ENCODE data around the gene SEMA5B. TPM values are rescaled to one million over a fixed set of nuclear protein-coding genes. Genes with fewer than 3 reads are reported as not detected.

The SEMA5B gene
- total and polyA plus RNA-seq, 2 of the 4 experiments (the other 2 are of a cell fraction): not detected

DNA sequence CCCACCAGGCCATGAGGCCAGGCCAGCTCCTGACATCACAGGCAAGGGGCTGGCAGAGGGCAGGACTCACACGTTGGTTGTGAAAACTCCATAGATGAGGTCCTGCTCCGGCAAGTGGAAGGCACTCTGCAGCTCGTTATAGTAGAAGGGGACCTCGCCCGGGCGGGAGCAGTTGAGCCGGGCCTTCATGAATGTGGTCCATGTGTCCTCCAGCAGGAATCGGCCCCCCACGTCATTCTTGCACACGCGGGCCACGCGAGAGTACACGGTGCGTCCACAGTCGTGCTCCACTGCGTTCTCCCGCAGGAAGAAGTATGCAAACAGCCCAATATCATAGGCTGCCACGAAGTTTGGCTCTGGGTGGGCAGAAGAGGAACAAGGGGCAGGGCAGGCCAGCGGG is 101.2 kb downstream of the SEMA5B start:
- H3K4me3 ChIP-seq (ENCODE audit: insufficient read depth, low read depth, low read length): no peak overlapping the region

More for the DNA sequence above, 101.2 kb downstream of the SEMA5B start:
- Histone ChIP-seq H3K27me3 (ENCODE audit: control insufficient read depth, insufficient read depth, low read length) (peaks cover 64% of the 10 kb centered on the region), H3K9ac (ENCODE audit: low read depth, low read length) (no peak overlapping the region), H2AFZ (replicated peaks; ENCODE audit: low read length, poor library complexity) (no peak overlapping the region), H3K23ac (ENCODE audit: low read depth, low read length) (no peak overlapping the region), H3K56ac (ENCODE audit: extremely low read depth, insufficient read depth, low read length) (no peak overlapping the region), H4K91ac (ENCODE audit: insufficient read depth, low read depth, low read length) (no peak overlapping the region), H3K79me1 (ENCODE audit: low read depth in 1 of 2, low read length in 2 of 2) (no peaks in the 10 kb centered on the region), H2AK5ac (ENCODE audit: low read depth, low read length) (no peak overlapping the region), H3K4me2 (ENCODE audit: low read depth, low read length) (no peak overlapping the region), H3K14ac (replicated peaks; ENCODE audit: low read depth, low read length) (no peak overlapping the region), H3K9me3 (ENCODE audit: control insufficient read depth, insufficient read depth, low read length) (no peaks in the 10 kb centered on the region), H3K27ac (ENCODE audit: insufficient read depth, low read length) (no peak overlapping the region), H4K20me1 (ENCODE audit: insufficient read depth, low read length) (no peaks in the 10 kb centered on the region), H3K18ac (ENCODE audit: low read depth, low read length) (no peak overlapping the region), H3K4me1 (ENCODE audit: control insufficient read depth, insufficient read depth, low read length) (no peaks in the 10 kb centered on the region), H2BK120ac (ENCODE audit: low read depth, low read length) (no peak overlapping the region), H3K4ac (ENCODE audit: low read depth, low read length) (no peak overlapping the region), H3K36me3 (ENCODE audit: control insufficient read depth, insufficient read depth, low read length) (no peaks in the 10 kb centered on the region), H4K8ac (ENCODE audit: low read depth in 2 of 2, low read length in 2 of 2) (no peak overlapping the region), H2BK15ac (ENCODE audit: low read depth, low read length) (no peak overlapping the region), H4K5ac (ENCODE audit: low read depth, low read length) (no peak overlapping the region), H2AK9ac (replicated peaks; ENCODE audit: low read depth, low read length, poor library complexity) (no peak overlapping the region), H3K9me1 (ENCODE audit: insufficient read depth, low read length) (no peaks in the 10 kb centered on the region), H2BK5ac (ENCODE audit: low read depth, low read length, poor library complexity, severe bottlenecking) (no peak overlapping the region), H2BK20ac (ENCODE audit: low read depth, low read length) (no peak overlapping the region)
- DNase-seq (no peak), ATAC-seq (ENCODE audit: low read depth) (no peak)
- dilution Hi-C loops (cut with HindIII; ENCODE audit: low sequenced_read_pairs, unreplicated experiment) (no loop called here), in situ Hi-C loops (cut with MboI; ENCODE audit: low sequenced_read_pairs) (no loop called here), intact Hi-C loops (cut with micrococcal nuclease) (no loop called here)
- ChIA-PET CTCF (no interaction called here), POLR2A (ENCODE audit: unreplicated experiment) (no interaction called here)
- WGBS, 2 experiments (ENCODE audit: extremely low coverage in 2 of 2, insufficient read length in 1 of 2): 96% methylated on average over 10 of the region's 20 CpGs; no CpG with 5 or more reads in 1 of the 2 experiments
- BruUV-seq (replicated peaks): no TSS peak
- TF ChIP-seq SMC3 (IDR thresholded peaks at IDR 0.05; ENCODE audit: low read depth, low read length): no peak
- TF ChIP-seq, protein P1, sequence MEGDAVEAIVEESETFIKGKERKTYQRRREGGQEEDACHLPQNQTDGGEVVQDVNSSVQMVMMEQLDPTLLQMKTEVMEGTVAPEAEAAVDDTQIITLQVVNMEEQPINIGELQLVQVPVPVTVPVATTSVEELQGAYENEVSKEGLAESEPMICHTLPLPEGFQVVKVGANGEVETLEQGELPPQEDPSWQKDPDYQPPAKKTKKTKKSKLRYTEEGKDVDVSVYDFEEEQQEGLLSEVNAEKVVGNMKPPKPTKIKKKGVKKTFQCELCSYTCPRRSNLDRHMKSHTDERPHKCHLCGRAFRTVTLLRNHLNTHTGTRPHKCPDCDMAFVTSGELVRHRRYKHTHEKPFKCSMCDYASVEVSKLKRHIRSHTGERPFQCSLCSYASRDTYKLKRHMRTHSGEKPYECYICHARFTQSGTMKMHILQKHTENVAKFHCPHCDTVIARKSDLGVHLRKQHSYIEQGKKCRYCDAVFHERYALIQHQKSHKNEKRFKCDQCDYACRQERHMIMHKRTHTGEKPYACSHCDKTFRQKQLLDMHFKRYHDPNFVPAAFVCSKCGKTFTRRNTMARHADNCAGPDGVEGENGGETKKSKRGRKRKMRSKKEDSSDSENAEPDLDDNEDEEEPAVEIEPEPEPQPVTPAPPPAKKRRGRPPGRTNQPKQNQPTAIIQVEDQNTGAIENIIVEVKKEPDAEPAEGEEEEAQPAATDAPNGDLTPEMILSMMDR (conservative IDR thresholded peaks at IDR 0.05; ENCODE audit: low read depth, low read length): no peak
- TF ChIP-seq CEBPB (IDR thresholded peaks at IDR 0.05; ENCODE audit: low read depth, low read length): no peak
- no peak for TF ChIP-seq BHLHE40 (IDR thresholded peaks at IDR 0.05; ENCODE audit: low read depth, low read length)
- no peak for TF ChIP-seq MAZ (IDR thresholded peaks at IDR 0.05; ENCODE audit: borderline replicate concordance, low read depth, low read length)
- no peak for TF ChIP-seq MXI1 (IDR thresholded peaks at IDR 0.05; ENCODE audit: borderline replicate concordance, low read depth, low read length)
- TF ChIP-seq, protein P2, sequence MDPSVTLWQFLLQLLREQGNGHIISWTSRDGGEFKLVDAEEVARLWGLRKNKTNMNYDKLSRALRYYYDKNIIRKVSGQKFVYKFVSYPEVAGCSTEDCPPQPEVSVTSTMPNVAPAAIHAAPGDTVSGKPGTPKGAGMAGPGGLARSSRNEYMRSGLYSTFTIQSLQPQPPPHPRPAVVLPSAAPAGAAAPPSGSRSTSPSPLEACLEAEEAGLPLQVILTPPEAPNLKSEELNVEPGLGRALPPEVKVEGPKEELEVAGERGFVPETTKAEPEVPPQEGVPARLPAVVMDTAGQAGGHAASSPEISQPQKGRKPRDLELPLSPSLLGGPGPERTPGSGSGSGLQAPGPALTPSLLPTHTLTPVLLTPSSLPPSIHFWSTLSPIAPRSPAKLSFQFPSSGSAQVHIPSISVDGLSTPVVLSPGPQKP (IDR thresholded peaks at IDR 0.05; ENCODE audit: borderline replicate concordance, low read depth, low read length): no peak
- TF ChIP-seq MAFK (IDR thresholded peaks at IDR 0.05; ENCODE audit: low read depth, low read length): no peak
- no peak for TF ChIP-seq RCOR1 (IDR thresholded peaks at IDR 0.05; ENCODE audit: insufficient replicate concordance, low read length)
- TF ChIP-seq FOS (IDR thresholded peaks at IDR 0.05; ENCODE audit: low read depth, low read length): no peak
- TF ChIP-seq CHD1 (IDR thresholded peaks at IDR 0.05; ENCODE audit: low read depth, low read length): no peak
- TF ChIP-seq, protein P3, sequence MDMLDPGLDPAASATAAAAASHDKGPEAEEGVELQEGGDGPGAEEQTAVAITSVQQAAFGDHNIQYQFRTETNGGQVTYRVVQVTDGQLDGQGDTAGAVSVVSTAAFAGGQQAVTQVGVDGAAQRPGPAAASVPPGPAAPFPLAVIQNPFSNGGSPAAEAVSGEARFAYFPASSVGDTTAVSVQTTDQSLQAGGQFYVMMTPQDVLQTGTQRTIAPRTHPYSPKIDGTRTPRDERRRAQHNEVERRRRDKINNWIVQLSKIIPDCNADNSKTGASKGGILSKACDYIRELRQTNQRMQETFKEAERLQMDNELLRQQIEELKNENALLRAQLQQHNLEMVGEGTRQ (IDR thresholded peaks at IDR 0.05; ENCODE audit: low read depth, low read length): no peak
- TF ChIP-seq RFX5 (IDR thresholded peaks at IDR 0.05; ENCODE audit: low read depth, low read length): no peak
- no peak for TF ChIP-seq NFE2L2 (IDR thresholded peaks at IDR 0.05; ENCODE audit: low read depth, low read length)
- no peak for TF ChIP-seq RAD21 (IDR thresholded peaks at IDR 0.05; ENCODE audit: low read length)
- no peak for TF ChIP-seq POLR2A (IDR thresholded peaks at IDR 0.05; ENCODE audit: low read depth, low read length)

All from IMR-90 (cell line).